GM21390 (cell line): ENCODE results near the gene ERMN.

Experiments
- ATAC-seq: cut with Tn5 transposase; IDR thresholded peaks from one replicate; pipeline ENCODE4 v1.9.1; 2021; ENCODE audit not compliant: unreplicated experiment

The ERMN gene

DNA sequence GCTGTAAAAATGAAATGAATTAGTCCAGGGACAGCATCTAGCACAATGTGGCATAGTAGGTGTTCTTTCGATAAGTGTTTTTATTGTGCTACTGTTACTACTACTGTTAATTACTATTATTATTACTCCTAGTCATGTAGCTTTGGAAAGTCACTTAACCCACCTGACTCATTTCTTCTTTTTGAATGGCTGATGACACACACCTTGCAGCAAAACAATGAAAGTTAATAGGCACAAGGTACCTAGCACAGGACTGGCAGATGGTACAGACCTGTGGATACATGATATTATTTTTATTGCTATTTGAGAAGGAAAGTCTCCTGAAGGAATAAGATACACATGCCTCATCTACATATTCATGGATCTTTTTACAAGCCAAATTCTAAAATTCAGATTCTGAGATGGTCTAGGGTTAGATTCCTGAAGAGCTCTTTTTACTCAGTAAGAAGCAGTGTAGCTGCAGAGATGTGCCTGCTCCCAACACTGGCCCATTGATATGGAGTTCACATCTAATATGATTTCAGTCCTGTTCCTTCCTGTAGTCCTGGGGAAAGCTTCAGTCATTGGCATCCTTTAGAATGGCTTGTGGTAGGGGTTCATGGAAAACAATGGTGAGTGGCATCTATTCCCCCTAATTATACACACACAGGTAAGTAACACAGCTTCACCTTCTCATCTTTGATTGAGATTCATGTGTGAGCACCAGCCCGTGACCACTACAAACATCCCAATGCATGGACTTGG, 7.9 kb upstream of the ERMN start:
- ATAC-seq, result no peak

- ATAC-seq, result no peak
These were observed 3.9 kb upstream of the ERMN start for GRCh38 chr2:157329524-157329923.

DNA sequence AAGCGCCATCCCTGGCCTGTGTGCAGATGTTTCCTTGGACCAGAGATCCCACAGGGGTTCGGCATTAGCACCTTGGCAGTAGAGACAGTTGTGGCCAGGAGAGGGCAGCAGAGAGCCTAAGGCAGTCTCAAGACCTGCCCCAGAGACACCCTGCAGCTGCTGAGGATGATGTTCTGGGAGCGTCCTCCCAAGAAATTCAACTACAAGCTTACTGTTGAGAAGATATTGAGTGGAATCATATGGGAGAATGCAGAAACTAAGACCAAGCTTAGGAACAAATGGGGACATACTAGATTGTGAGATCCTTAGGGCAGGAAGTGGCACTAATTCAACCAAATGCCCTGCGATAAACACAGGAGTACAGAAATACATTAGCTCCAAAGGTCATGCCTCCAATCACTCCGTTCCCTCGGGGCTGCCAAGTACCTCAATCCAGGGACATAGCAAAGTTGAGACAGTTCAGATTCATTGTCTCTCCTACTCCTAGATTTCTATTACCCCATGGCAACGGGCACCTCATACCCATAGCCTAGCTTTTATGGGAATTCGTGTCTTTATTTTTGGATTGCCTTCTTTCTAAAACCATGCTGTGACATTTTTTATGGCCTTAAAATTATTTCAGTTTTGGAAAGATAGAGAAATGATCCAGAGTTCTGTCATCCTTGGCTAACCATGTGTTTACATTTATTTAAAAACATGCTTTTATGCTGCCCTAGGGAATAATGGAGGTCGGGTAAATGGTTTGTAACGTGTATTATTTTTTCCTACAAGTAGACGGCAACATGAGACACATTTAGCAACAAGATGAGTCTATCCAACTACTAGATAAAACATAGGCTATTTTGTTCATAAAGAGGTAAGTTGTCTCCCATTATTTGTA, 2.2 kb upstream of the ERMN start:
- peak; percentile 99 for ATAC-seq

- ATAC-seq, result peak; percentile 41
These were observed 1.6 kb upstream of the ERMN start for GRCh38 chr2:157327200-157327599.

DNA sequence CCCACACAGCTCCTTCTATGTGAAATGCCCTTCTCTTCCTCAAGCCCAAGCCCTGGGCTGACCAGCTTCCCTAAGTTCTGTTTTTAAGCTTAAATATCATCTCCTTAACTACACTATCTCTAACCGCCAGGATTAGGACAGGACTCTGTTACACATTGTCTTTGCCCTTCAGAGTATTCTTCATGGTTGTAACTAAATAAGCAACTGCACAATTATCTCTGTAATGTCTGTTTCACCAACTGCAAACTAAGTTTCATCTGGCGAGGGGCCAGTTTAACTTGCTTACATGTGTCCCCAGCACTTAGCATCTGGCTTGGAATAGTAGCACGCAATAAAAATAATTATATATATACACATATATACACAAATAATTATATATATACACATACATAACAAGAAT, 1.1 kb upstream of the ERMN start:
- ATAC-seq, result no peak

GRCh38 chr2:157324331-157324843, 1.2 kb downstream of the ERMN start:
- no peak for ATAC-seq

- no peak for ATAC-seq
These were observed 3.2 kb downstream of the ERMN start for GRCh38 chr2:157322432-157322831.

DNA sequence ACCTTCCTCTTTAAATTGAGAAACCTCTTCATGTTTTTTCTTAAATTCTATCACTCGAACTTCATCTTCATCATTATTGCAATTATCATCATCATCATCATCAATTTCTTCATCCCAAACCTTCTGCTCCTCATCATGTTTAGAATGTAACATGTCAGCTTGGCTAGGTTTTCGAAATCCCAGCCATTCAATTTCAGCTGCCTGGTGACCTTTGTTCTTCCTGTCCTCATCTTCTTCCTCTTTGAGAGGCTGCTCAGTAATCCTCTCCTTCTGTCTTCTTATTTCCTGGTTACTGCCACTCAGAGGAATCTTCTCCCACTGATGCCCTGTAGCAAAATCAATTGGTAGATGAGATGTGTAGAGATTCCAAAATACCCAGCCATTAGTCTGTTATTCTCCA, 4.2 kb downstream of the ERMN start:
- no peak for ATAC-seq

DNA sequence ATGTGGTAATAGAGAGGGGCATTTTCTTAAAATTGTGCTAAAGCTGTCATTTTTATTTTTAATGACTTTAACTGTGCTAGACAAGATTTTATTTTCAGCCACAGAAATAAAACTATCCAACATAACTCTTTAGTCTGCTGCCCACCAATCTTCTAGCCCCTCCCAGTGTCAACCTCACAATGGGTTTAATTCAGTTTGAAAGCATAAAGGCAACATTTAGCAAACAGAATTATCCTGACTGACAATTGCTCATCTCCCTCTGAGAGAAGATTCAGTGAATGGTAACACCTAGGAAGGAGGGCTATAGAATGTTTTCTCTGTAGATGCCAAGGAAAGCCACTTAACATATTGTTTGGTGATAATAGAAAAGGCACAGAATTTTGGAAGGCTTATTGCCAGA, 5.2 kb downstream of the ERMN start:
- no peak for ATAC-seq

- no peak for ATAC-seq
These were observed 5.8 kb downstream of the ERMN start for GRCh38 chr2:157319795-157320194.

GRCh38 chr2:157318884-157319283, 6.7 kb downstream of the ERMN start:
- no peak for ATAC-seq

DNA sequence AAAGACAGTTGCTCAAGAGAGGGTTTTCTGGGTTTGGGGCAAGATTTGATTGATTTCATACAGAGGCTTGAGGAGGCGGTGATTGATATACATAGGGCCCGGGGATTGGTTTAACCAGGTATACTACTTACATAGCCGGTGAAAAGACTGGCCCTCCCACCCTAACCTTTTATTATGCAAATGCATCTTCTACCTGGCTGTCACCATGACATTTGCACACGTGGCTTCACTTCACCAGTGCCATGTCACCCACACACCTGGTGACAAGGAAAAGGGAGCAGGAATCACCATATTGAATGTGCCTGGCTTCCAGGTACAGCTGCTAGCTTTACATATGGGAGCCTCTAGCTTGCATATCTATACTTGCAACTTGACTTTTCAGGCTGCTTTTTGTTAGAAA, 9.7 kb downstream of the ERMN start:
- no peak for ATAC-seq

- peak; percentile 59 for ATAC-seq
These were observed 12.6 kb downstream of the ERMN start for GRCh38 chr2:157312866-157313486.

GRCh38 chr2:157311706-157312105, 13.9 kb downstream of the ERMN start:
- ATAC-seq, result no peak

DNA sequence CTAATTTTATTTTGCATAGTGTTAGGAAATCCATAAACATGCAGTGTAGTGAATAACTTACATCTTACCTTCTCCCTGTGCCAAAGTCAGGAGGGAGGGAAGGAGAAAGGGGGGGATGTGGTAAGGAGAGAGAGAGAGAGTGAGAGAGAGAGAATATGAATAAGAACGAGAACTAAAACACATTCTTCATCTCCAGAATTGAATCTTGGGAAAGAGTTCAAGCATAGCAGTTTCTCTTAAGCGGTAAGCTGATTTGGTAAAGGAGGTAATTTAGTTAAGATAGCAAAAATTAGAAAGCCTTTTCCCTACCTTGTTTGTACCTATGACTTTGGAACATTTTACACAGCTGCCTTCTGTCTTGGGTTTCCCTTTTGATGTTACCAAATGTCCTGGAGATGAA, 15.7 kb downstream of the ERMN start:
- ATAC-seq, result no peak

DNA sequence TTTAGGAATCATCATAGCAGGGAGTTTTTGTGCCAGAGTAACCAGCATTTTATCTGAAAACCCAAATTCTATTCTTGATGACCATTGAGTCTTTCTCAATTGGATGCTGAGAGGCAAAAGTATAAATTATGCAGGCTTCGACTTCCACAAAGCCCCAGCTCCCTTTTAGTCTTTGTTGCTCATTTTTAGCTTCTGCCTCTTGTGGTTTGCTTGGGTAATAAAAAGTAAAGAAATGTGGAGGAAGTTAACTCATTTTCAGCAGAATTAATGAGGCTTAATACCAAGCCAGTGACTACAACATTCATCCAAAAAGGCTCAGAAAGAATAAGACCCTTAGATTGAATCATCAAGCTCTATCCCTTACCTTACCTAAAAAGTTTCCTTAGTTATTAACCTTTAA, 18.6 kb downstream of the ERMN start:
- no peak for ATAC-seq

GRCh38 chr2:157305723-157306110, 19.9 kb downstream of the ERMN start:
- no peak for ATAC-seq

- ATAC-seq, result no peak
These were observed 20.6 kb downstream of the ERMN start for GRCh38 chr2:157304811-157305722.

DNA sequence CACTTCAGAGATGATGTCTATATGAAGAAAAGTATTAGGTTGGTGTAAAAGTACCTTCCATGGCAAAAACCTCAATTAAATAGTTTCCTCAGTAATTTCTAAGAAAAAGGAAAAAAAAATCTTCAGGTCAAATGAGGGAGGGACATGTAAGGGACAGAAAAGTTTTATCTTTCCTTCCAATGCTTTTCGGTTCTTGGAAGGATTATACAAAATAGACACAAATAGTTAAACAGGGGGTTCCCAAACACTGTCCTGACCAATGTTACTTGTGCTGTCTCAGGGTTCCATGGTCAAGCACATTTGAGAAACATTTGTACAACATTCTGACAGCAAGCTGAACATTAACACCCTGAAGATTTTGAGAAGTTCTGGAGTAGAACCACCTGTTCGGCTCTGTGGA, 22.0 kb downstream of the ERMN start:
- no peak for ATAC-seq

GRCh38 chr2:157302492-157303099, 23.0 kb downstream of the ERMN start:
- peak; percentile 72 for ATAC-seq
